ENCODE measurements around the gene SYNE3. TPM values are rescaled to one million over a fixed set of nuclear protein-coding genes. Genes with fewer than 3 reads are reported as not detected.

SYNE3 gene
- total RNA-seq, 4 donors from 2014 or later: 14.4 to 18.7 (median 16.6) TPM

DNA sequence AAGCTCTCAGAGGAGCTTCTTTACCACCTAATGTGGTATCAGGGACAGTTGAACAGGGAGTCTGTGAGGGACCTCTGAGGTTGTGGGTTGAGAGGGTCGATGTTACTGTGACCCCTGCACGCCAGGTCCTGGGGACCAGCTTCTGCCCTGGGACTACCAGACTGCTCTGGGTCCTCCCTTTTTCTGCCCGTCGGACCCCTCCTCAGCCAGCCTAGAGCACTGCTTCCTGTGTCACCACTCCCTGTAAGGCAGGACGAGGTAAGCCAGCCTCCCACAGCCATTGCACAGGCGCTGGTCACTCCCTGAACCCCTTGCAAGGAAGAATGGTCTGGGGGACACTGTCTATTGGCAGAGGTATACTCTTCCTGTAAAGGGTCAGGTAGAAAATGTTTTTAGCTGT is 38.1 kb downstream of the SYNE3 start:
- Histone ChIP-seq H3K4me1 (peaks cover 23 to 61% (median 55%) of the 10 kb centered on the region in 4 donors), H3K4me3 (no peak overlapping the region), H3K27me3 (peaks cover 0 to 12% (median 1%) of the 10 kb centered on the region in 4 donors), H3K36me3 (peaks cover 9 to 20% (median 17%) of the 10 kb centered on the region in 4 donors), H3K27ac (replicated peaks in 1 of 4) (no peak overlapping the region), H3K9me3 (no peaks in the 10 kb centered on the region)
- TF ChIP-seq, protein P1, sequence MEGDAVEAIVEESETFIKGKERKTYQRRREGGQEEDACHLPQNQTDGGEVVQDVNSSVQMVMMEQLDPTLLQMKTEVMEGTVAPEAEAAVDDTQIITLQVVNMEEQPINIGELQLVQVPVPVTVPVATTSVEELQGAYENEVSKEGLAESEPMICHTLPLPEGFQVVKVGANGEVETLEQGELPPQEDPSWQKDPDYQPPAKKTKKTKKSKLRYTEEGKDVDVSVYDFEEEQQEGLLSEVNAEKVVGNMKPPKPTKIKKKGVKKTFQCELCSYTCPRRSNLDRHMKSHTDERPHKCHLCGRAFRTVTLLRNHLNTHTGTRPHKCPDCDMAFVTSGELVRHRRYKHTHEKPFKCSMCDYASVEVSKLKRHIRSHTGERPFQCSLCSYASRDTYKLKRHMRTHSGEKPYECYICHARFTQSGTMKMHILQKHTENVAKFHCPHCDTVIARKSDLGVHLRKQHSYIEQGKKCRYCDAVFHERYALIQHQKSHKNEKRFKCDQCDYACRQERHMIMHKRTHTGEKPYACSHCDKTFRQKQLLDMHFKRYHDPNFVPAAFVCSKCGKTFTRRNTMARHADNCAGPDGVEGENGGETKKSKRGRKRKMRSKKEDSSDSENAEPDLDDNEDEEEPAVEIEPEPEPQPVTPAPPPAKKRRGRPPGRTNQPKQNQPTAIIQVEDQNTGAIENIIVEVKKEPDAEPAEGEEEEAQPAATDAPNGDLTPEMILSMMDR (IDR thresholded peaks at IDR 0.05): no peak
- no peak for TF ChIP-seq POLR2A (IDR thresholded peaks at IDR 0.05; ENCODE audit: low read depth)
- TF ChIP-seq EP300 (IDR thresholded peaks at IDR 0.05): no peak
- TF ChIP-seq POLR2AphosphoS5 (IDR thresholded peaks at IDR 0.05): no peak
- no peak for DNase-seq (ENCODE audit: extremely low spot score)
- WGBS: 80% methylated on average over 5 of the region's 6 CpGs
- intact Hi-C loops (cut with DNase I): no loop called here

DNA sequence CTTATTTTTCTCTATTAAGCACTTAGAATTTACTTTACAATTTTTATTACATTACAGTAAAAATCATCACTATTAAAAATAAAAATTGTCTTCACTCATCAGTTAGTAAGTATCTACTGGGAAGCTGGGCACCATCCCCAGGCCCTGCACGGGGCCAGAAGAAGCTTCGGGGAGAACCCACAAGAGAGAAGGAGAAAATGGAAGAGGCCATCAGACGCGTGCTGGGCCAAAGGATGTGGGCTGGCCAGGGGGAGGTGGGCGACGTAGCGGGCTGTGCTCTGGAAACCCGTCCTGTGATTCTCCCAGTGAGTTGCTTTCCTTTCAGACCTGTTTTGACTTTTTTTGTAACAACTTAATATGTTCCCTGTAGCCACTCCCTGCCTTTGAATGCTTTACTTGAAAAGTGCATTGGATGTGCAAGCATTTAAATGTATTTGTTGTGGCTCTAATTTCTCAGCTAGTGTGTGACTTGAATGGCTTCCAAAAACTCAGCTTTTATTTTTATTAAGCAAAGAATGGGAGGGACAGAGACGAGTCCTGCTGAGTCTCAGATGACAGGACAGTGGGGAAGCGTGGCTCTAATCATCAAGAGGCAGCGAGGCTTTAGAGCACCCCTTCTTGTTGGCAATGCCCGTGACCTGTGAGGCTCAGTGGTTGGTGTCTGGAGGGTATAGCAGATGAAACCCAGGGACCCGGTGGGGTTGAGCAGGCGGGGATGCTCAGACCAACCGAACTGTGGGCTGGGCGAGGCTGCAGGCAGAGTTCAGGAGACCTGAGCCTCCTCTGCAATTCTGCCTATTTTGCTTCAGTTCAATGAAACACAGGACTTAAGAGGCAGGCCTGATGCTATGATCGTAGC is 38.8 kb downstream of the SYNE3 start:
- H3K9me3 ChIP-seq: no peaks in the 10 kb centered on the region
- H3K36me3 ChIP-seq: peaks cover 9 to 20% (median 18%) of the 10 kb centered on the region in 4 donors
- H3K27ac ChIP-seq (replicated peaks in 1 of 4): no peak overlapping the region
- H3K4me3 ChIP-seq: no peak overlapping the region
- no peak for TF ChIP-seq POLR2AphosphoS5 (IDR thresholded peaks at IDR 0.05)
- TF ChIP-seq, protein P1 (IDR thresholded peaks at IDR 0.05): no peak
- no peak for TF ChIP-seq EP300 (IDR thresholded peaks at IDR 0.05)
- TF ChIP-seq POLR2A (IDR thresholded peaks at IDR 0.05; ENCODE audit: low read depth): no peak
- peaks cover 0 to 18% (median 1%) of the 10 kb centered on the region in 4 donors for H3K27me3 ChIP-seq
- WGBS: 77% methylated on average over 14 of the region's 17 CpGs
- intact Hi-C loops (cut with DNase I): no loop called here
- no peak for DNase-seq (ENCODE audit: extremely low spot score)
- peaks cover 22 to 57% (median 53%) of the 10 kb centered on the region in 4 donors for H3K4me1 ChIP-seq

DNA sequence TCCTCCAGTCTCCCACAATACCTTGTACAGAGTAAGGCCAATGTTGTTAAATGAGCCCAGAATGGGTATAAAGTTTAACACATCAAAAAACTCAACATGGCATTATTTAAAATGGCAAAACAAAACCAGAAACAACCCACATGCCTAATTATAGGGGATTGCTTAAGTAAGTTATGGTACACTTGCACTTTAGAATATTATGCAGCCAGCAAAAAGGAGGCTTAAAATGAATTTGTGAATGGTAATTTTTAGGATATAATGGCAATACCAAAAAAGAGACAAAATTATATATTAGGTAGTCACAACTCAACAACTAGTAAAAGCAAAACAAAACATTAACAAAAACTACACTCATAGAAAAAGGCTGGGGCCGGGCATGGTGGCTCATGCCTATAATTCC is 39.7 kb downstream of the SYNE3 start:
- Histone ChIP-seq H3K9me3 (no peaks in the 10 kb centered on the region), H3K4me3 (no peak overlapping the region), H3K36me3 (peaks cover 9 to 27% (median 18%) of the 10 kb centered on the region in 4 donors), H3K27me3 (peaks cover 0 to 27% (median 1%) of the 10 kb centered on the region in 4 donors), H3K4me1 (peaks cover 28 to 57% (median 46%) of the 10 kb centered on the region in 4 donors), H3K27ac (replicated peaks in 1 of 4) (no peak overlapping the region)
- no peak for DNase-seq (ENCODE audit: extremely low spot score)
- intact Hi-C loops (cut with DNase I): no loop called here
- WGBS: 100% methylated on average over 1 of the region's 1 CpG
- TF ChIP-seq POLR2AphosphoS5 (IDR thresholded peaks at IDR 0.05): no peak
- no peak for TF ChIP-seq POLR2A (IDR thresholded peaks at IDR 0.05; ENCODE audit: low read depth)
- no peak for TF ChIP-seq EP300 (IDR thresholded peaks at IDR 0.05)
- TF ChIP-seq, protein P1 (IDR thresholded peaks at IDR 0.05): no peak

DNA sequence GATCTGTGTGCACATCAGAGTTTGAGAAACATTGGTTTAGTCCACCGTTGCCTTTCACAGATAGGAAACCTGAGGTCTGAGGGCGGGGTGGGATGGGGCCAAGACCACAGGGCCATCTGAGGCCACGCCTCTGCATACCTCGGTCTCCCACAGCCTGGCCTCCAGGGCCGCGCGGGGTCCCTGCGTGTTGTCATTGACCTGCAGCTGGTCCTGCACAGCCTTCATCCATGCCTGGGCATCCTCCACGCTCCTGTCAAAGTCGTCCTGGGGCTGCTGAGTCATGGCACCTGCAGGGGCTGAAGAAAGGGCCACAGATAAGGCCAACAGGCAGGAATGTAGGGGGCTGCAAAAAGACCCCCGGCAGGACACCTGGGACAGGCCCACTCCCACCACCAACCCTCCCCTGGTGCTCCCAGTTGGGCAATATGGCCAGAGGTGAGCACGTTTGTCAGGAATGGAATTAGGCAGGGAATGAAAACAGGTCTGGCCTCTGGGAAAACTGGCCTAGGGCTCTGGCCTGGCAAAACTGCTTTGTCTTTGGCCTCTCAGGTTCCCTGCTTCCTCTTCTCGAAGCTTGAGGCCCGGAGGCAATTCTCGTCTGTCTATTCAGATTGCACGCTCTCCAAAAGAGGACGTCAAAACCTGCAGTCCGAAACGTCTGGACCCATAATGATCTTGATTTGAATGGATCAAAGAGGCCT is 40.8 kb downstream of the SYNE3 start:
- WGBS: 94% methylated on average over 18 of the region's 19 CpGs
- H3K4me1 ChIP-seq: peaks cover 29 to 55% (median 45%) of the 10 kb centered on the region in 4 donors
- DNase-seq (ENCODE audit: extremely low spot score): no peak

More for the DNA sequence above, 40.8 kb downstream of the SYNE3 start:
- Histone ChIP-seq H3K9me3 (no peaks in the 10 kb centered on the region), H3K27ac (replicated peaks in 1 of 4) (no peak overlapping the region), H3K27me3 (peaks cover 0 to 35% (median 1%) of the 10 kb centered on the region in 4 donors), H3K36me3 (peaks cover 9 to 28% (median 18%) of the 10 kb centered on the region in 4 donors), H3K4me3 (no peak overlapping the region)
- TF ChIP-seq, protein P1 (IDR thresholded peaks at IDR 0.05): no peak
- TF ChIP-seq EP300 (IDR thresholded peaks at IDR 0.05) (no peak), POLR2A (IDR thresholded peaks at IDR 0.05; ENCODE audit: low read depth) (no peak), POLR2AphosphoS5 (IDR thresholded peaks at IDR 0.05) (no peak)
- intact Hi-C loops (cut with DNase I): no loop called here
